HG03108 (cell line): ENCODE measurements around the gene MAP3K13.
"Not testable (repeated sequence)": the region's sequence is repeated elsewhere in the genome, so short reads cannot be mapped to it uniquely, and the experiment has no call there.

Experiments used
- ATAC-seq: cut with Tn5 transposase; IDR thresholded peaks from one replicate; pipeline ENCODE4 v1.9.1; 2021; ENCODE audit warnings: moderate library complexity; ENCODE audit not compliant: unreplicated experiment

The MAP3K13 gene

DNA sequence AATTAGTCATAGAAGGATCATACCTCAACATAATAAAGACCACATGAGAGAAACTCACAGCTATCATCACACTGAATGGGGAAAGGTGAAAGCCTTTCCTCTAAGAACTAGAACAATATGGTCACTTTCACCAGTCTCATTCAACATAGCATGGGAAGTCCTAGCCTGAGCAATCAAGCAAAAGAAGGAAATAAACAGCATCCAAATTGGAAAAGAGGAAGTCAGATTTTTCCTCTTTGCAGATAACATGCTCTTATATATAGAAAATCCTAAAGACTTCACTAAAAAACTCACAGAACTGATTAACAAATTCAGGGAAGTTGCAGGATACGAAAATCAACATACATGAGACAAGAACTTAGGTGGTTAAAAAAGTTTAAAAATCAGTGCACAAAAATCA, 24.7 kb downstream of the MAP3K13 start:
- no peak for ATAC-seq

DNA sequence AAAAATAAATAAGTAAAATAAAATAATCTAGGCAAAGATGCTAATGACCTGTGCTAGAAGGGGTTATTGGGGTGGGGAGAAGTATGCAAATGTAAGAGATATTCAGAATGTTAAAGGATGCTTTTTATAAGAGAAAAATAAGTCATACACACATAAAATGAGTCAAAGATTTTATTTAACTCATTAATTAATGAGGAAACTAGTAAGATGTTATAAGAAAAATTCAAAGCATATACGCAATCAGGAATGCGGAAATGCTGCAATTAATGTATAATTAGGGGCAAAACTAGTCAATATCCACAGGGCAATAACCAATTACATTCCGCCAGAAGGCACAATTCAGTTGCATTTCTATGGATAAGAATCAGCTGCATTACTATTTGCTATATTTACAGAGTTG, 30.1 kb downstream of the MAP3K13 start:
- ATAC-seq = no peak

DNA sequence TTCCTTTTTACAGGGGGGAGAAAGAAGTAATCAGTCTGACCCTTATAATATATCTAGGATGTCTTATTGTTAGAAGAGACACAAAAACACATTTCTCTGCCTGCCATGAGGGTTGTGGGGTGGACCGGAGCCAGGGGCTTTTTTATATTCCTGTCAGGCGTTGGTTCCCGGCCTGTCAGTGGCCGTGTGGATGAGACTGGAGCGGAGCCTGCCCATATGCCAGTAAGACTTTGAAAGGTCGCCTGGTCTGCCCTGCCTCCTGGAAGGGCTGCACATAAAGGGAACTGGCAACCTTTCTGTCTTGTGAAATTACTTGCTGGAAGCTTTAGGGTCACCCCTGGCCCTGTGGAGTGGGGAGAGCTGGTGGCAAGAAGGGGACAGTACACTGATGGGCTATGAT, 34.7 kb downstream of the MAP3K13 start:
- ATAC-seq = no peak

DNA sequence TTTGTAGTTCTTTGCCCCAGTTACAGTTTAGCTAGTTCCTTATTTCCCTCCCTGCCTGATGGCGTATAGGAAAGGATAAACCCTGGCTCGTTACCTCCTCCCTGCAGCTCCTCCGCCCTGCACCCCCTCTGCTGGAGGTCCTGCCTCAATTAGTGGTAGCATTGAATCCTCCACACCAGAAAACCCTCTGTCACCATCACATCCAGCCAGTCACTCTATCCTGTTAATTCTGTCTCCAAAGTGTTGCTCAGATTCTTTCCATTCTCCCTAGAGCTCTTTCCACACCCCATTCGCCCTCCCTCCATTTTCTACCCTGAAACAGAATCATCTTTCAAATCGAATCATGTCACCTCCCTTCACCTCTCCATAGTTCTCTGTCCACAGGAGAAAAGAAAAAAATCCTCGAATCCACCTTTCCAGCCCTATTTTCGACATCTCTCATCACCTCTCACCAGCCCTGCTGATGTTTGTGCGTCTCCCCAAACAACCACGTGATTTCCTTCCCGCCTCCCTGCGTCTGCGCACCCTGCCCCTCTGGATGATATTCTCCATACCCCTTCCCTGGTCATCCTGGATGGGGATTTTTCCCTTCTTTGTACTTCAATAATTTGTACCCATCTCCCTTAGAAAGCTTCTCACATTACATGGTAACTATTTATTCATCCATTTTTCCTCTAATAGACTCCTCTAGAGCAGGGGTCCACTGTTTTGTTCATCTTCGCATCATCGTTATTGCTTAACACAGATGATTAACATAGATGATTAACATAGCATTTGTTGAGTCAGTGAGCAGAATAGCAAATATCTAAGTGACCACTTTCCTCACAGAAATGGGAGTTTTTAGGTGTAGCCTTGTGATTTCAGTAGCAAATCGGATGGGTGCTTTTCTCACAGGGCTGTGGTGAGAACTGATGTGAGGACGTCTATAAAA, 37.1 kb downstream of the MAP3K13 start:
- ATAC-seq = no peak

DNA sequence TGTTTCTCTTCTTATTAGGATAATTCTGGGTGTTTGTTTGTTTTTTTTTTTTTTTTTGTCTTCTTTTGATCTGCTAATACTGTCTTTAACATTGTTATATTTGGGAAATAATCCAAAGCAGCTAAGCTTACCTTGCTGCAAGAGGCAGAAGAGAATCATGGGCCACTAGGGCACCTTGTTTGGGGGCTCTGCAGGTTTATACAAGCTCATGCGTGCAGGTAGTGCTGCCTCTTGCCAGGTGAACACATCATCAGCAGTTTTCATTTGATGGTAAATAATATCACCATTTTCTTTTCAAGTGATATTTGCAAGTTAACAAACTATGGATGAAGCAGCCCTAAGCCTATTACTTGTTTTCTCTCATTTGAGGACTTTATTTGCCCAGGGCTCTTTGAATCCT, 37.9 kb downstream of the MAP3K13 start:
- no peak for ATAC-seq

DNA sequence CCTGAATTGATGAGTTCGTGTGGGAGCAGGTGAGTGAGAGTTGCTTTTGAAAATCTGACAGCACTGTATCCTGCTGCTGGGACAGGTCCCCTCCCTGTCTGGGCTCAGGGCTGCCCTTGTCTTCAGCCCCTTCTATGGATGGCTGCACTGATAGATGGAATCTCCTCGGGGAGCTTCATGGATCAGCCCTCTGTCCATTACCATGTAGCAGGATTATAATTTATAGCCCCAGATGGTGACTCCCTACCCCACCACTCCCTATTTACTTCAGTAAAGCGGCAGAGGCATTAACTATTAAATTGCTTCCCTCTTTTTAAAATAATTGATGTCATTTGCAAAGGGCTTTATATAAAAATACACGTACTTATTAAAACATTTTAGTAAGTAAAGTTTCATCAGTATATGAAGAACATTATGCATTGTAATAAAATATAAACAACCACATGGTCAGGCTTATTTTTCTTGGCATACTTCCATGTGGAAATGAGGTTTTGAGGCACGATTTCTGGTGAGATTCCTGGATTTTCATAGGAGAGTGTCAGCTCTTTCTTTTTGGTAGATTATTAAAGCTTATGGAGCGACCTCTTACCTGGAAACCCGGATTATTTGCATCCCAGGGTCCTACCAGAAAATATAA, 38.5 kb downstream of the MAP3K13 start:
- no peak for ATAC-seq

DNA sequence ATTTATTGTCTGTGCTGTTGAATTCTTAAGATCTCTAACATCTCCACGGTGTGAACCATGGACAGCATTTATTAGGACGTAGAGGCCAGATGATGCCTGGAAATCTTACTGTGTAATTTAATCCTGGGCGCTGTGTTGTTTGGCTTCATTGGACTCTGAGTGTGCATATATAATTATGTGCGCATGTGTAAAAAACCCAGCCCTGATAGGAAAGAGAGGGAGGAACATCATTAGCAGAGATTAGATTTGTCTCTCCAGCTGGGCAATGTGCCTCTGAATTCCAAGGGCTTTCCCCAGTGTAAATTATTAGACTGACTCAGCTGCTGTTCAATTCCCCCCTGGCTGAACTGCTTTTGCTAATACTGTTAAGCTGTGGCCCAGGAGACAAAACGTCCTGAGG, 39.6 kb downstream of the MAP3K13 start:
- no peak for ATAC-seq

DNA sequence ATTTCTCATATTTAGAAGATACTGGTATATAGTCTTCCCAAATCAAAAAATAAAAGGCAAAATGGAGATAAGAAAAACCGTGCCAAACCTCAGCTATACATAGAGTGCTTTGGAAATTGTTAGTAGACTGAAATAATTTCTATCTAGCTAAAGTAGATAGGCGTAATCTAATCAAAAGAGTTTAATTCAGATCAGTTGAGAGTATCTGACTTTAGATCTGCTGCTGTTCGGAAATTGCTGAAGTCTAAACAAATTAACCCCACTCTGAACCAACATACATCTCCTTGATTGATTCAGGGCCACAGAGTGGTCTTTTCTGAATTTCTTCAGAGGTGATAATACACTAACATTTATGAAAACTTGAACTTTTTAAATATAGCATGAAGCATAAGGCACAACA, 40.1 kb downstream of the MAP3K13 start:
- no peak for ATAC-seq

DNA sequence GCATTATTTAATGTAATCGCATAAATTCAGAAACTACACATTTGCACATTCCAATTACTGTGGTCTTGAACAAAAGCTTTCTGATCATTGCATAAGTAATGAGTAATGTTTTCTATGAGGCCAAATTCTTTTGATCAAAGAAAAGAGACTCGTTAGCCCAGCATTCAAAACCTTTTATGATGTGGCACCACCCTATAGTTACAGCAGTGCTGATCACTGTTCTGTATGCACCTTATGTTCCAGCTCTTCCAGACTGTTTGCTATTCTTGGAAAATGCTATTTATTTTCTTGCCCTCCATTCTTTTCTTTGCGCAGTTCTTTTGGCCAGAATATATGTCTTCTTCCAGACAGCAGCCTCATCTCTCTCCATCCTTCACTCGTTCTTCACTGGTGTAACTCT, 42.3 kb downstream of the MAP3K13 start:
- ATAC-seq = no peak

DNA sequence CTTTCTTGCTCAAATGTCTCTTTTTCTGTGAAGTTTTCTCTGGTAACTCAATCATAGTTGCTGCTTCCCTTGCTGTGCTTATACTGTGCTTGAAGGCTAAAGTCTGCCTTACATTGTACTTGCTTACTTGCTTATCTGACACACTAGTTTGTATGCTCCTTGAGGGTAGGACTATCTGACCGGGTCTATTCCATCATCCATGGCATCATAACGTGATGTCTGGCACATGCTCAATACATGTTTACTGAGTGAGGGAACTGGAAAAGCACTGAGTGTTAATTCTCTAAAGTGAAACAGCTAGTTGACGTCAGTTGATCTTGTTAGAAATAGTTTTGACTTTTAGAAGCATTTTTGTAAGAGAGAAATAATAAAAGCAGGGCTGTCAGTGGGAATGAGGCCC, 42.7 kb downstream of the MAP3K13 start:
- no peak for ATAC-seq

DNA sequence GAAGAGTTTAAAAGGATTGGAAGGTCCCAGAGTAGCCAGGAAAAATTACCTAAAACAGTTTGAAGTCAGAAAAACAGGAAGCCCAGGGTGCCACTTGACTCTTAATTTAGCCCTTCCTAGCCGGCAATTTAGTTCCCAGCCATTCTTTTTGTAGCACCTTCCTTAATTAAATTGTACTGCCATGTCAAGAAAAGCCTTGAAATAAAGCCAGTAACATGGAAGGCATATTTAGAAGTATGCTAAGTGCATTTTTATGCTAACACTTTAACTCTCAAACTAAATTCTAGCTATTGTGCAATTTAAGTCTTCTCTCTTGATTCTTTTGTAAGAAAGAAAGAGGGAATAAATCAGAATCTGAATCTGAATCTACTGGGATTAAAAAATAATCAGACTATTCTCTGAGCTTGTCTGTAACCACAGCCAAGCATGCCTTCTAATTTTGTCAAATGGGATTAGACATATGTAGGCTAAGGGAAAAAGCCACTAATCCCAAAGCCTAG, 43.2 kb downstream of the MAP3K13 start:
- no peak for ATAC-seq

DNA sequence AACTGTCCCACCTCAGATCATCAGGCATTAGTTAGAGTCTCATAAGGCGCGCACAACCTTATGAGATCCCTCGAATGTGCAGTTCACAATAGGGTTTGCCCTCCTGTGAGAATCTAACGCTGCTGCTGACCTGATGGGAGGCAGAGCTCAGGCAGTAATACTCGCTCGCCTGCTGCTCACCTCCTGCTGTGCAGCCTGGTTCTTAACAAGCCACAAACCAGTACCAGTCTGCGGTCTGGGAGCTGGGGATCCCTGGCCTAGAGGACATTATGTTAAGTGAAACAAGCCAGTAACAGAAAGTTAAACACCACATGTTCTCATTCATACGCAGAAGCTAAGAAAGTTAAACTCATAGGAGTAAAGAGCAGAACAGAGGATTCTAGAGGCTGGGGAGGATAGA, 47.0 kb downstream of the MAP3K13 start:
- ATAC-seq = no peak

DNA sequence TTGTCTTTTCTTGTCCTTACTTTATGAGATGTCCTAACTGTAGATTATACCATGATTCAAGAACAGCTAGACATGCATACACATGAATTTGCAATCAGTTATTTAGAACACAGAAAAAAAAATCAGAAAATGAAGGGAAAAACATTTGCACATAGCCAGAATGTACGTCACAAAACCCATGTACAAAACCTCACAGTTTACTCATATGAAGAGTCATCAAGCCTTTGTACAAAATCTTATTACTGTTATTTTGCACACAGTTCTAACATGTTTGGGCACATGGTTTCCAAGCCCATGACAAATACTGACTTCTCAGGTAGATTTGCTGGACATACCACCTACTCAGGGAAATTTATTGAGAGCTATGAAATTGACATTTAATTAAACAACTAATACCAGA, 48.2 kb downstream of the MAP3K13 start:
- ATAC-seq = no peak

DNA sequence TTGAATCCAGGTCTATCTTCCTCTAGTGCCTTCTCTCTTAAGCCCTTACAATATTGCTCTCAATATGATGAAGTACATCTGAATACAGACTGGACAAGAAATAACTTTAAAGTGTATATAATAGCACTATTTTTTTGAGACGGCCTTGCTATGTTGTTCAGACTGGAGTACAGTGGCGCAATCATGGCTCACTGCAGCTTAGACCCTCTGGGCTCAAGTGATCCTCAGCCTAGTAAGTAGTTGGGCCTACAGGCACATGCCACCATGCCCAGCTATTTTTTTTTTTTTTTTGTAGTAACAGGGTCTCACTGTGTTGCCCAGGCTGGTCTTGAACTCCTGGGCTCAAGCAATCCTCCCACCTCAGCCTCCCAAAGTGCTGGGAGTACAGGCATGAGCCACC, 53.6 kb downstream of the MAP3K13 start:
- no peak for ATAC-seq

DNA sequence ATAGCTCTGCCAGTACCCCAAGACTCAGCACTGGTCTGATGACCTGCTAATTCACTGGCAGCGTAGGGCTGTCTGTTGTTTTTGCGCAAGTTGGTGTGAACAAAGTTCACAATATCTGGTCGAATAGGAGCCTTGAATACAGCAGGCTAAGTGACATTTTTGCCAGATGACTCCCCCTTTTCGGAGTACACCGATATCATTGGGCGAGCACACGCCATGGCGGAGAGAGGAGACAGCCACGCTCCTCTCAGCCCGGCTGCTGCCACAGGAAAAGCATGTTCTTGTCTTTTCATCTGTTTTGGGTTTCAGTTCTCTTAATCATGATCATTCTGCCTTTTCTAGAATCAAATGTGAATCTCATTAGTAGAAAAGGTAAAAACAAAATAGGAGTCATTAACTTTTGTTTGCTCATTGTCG, 55.6 kb downstream of the MAP3K13 start:
- not testable (repeated sequence) for ATAC-seq

DNA sequence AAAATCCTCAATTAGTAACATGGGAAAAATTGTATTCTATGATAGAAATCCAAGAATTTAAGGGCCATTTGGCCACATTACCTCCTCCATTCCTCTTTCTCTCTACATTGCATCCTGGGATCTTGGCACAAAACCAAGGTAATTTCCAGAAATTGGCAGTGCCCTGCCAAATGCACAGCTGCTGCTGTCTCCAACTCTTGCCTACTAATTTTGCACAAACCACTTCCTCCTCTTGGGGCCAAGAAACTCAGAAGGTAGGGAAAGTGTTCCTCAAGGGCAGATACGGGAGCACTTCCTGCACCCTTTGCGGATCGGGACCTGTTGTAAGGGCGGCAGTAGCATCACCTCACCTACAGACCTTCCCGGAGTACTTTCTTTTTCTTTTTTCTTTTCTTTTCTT, 57.8 kb downstream of the MAP3K13 start:
- no peak for ATAC-seq

DNA sequence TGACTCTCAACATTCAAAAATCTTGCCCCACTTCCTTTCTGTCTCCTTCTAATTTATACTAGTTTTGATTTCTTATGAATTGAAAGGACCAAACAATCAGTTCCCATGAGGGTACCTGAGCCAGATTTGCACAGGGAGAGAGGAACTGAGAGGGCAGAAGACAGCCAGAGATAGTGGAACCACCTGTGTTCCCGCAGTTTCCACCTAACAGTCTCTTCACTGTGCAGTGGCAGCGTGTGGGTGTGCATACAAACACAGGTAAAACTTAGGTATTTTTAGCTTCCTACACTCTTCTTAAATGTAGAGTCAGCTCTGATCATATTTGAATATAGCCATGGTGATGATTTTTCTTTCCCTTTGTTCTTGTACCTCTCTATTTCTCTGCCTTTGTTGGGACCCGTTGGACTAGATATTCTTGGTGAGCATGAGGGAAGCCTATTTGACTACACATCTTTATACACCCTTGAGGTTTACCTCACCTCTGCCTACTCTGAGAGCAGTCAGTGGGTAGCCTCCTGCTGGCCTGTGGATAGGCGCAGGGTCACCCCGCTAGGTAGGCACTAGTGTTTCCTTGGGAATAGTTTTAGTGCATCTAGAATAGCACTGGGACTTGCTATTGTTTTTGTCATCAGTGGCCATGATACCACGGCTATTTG, 58.8 kb downstream of the MAP3K13 start:
- no peak for ATAC-seq

DNA sequence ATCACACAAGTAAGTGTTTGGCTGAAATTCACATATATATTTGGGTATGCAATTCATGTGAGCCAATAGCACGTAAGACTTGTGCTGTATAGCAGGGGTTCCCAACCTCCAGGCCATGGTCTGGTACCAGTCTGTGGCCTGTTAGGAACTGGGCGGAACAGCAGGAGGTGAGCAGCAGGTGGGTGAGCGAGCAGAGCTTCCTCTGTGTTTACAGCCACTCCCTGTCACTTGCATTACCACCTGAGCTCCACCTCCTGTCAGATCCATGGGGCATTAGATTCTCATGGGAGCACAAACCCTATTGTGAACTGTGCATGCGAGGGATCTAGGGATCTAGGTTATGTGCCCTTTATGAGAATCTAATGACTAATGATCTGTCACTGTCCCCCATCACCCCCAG, 59.7 kb downstream of the MAP3K13 start:
- ATAC-seq = no peak

DNA sequence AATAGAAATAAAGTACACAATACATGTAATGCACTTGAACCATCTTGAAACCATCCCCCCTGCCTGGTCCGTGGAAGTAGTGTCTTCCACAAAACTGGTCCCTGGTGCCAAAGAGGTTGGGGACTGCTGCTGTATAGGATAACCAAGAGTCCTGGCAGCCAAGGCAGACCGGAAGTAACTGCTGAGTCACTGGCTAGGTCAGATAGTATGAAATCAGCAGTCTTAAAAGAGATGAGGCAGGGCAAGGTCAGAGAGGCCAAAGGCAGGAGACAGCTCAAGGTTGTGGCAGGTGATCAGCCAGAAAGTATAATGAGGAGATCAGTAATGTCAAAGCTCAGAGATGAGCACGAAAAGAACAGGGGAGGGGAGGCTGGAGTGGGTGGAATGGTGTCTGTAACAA, 60.2 kb downstream of the MAP3K13 start:
- no peak for ATAC-seq

DNA sequence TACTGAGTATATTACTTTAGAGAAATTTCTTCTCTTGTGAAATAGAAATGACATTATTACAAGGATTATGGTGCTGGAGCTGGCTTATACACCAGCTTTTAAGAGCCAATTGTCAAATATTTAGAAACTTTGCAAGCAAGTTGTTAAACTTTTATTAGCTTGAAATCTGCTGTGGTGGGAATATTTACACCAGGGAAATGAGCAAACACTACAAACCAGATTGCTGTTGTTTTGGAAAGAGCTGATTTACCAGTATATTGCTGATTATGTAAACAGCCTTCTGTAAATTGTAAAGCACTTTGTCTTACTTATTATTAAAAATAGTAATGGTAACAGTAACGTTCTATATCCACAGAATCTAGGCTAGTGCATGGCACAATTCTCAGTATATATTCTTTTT, 61.5 kb downstream of the MAP3K13 start:
- ATAC-seq = no peak

DNA sequence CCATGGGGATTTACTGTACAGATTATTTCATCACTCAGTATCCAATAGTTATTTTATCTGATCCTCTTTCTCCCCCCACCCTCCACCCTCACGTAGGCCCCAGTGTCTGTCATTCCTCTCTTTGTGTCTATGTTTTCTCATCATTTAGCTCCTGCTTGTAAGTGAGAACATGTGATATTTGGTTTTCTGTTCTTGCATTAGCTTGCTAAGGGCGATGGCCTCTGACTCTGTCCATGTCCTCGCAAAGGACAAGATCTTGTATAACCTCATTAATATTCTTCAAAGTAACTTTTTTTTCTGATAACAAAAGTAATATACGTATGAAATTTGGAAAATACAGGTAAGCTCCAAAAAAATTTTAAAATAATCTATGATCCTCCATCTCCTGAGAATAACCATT, 67.4 kb downstream of the MAP3K13 start:
- no peak for ATAC-seq
